Umbilical cord (tissue), 2 donors: ENCODE data around the gene CALHM2. TPM values are rescaled to one million over a fixed set of nuclear protein-coding genes. Genes with fewer than 3 reads are reported as not detected.

Experiments
- DNase-seq: peaks from one replicate; pipeline ENCODE4 v3.0.0-alpha.2; 2015; ENCODE audit warnings: low spot score
- total RNA-seq: library from RNA; depleted of rRNA; stranded (reverse); fragments of >200 nt; gene quantifications from one replicate; pipeline ENCODE4 v1.2.3, GENCODE V29; 2014; ENCODE audit warnings: low replicate concordance; ENCODE audit not compliant: insufficient read depth

Gene CALHM2
- 7.2 TPM for total RNA-seq

- DNase-seq, result peak; percentile 91
Observed at GRCh38 chr10:103451831-103452505, at the start of gene CALHM2. Gene CALHM2, minus strand, starts transcription at chr10:103452370. Its CDS starts 2,429 bp downstream, at chr10:103449941.

GRCh38 chr10:103501186-103501585, 49.0 kb upstream of the CALHM2 start:
- DNase-seq, result no peak

- DNase-seq, result no peak
Observed at GRCh38 chr10:103500481-103500880, 48.3 kb upstream of the CALHM2 start.

- no peak for DNase-seq
Observed at GRCh38 chr10:103499881-103500280, 47.7 kb upstream of the CALHM2 start.

GRCh38 chr10:103498936-103499638, 46.9 kb upstream of the CALHM2 start:
- DNase-seq, result no peak

- no peak for DNase-seq
Observed at GRCh38 chr10:103497161-103497915, 45.2 kb upstream of the CALHM2 start.

GRCh38 chr10:103495321-103495720, 43.2 kb upstream of the CALHM2 start:
- DNase-seq, result no peak

- DNase-seq, result peak; percentile 40
Observed at GRCh38 chr10:103493916-103494877, 42.0 kb upstream of the CALHM2 start.

GRCh38 chr10:103493362-103493915, 41.3 kb upstream of the CALHM2 start, which contains the start of gene NEURL1:
Gene NEURL1, plus strand, starts transcription at chr10:103493705. Its CDS starts 683 bp downstream, at chr10:103494388.
- DNase-seq, result peak; percentile 57

- DNase-seq, result no peak
Observed at GRCh38 chr10:103492655-103493261, 40.6 kb upstream of the CALHM2 start.

- peak; percentile 97 for DNase-seq
Observed at GRCh38 chr10:103491729-103492364, 39.7 kb upstream of the CALHM2 start.

- DNase-seq, result no peak
Observed at GRCh38 chr10:103490986-103491314, 38.8 kb upstream of the CALHM2 start.

- no peak for DNase-seq
Observed at GRCh38 chr10:103487410-103487708, 35.2 kb upstream of the CALHM2 start.

- DNase-seq, result peak; percentile 50
Observed at GRCh38 chr10:103486635-103487409, 34.7 kb upstream of the CALHM2 start.

- DNase-seq, result peak; percentile 81
Observed at GRCh38 chr10:103481974-103482531, 29.9 kb upstream of the CALHM2 start.

- DNase-seq, result no peak
Observed at GRCh38 chr10:103480521-103480920, 28.4 kb upstream of the CALHM2 start.

- DNase-seq, result no peak
Observed at GRCh38 chr10:103479135-103479534, 27.0 kb upstream of the CALHM2 start, which contains the start of gene CALHM3. Gene CALHM3, minus strand, starts transcription at chr10:103479240. Its CDS starts 208 bp downstream, at chr10:103479032.

- no peak for DNase-seq
Observed at GRCh38 chr10:103478671-103479070, 26.5 kb upstream of the CALHM2 start.
